PC-3 (cell line): Measurements from ENCODE around the gene INSL6. TPM values are rescaled to one million over a fixed set of nuclear protein-coding genes. Genes with fewer than 3 reads are reported as not detected.

Source experiments
- ATAC-seq: fragments of 200-7000 bp; cut with Tn5 transposase; 2 replicates; pipeline ENCODE4 v1.9.1; 2020; ENCODE audit warnings: mild to moderate bottlenecking, moderate library complexity
- BruUV-seq: library from RNA; stranded (reverse); fragments of 400-500 nt; replicated peaks from 2 replicates; lab custom pipeline; 2021; lab: Mats Ljungman, UMichigan
- CTCF ChIA-PET: fragments of 300-600 bp; sonication (Branson Sonifier 250); formaldehyde crosslinking; loops from one replicate; lab custom pipeline; 2022; ENCODE audit warnings: antibody characterized with exemption; lab: Charles Lee
- POLR2A ChIA-PET: fragments of 300-600 bp; sonication (Branson Sonifier 250); formaldehyde crosslinking; loops from one replicate; lab custom pipeline; 2022; ENCODE audit warnings: antibody characterized with exemption; ENCODE audit not compliant: unreplicated experiment; lab: Charles Lee
- DNase-seq: peaks from one replicate; pipeline ENCODE4 v3.0.0-alpha.2; 2015
- H2AFZ ChIP-seq: fragments of 300-600 bp; sonication (generic); 2 replicates; pipeline ENCODE4 v1.6.0; 2016; ENCODE audit warnings: antibody characterized with exemption, low read length
- H3F3A ChIP-seq: fragments of 300-600 bp; sonication (generic); one replicate; pipeline ENCODE4 v1.6.0; 2017; ENCODE audit warnings: antibody characterized with exemption, low read length, control low read depth, mild to moderate bottlenecking; ENCODE audit not compliant: unreplicated experiment
- H3K27ac ChIP-seq: fragments of 300-600 bp; sonication (generic); 2 replicates; pipeline ENCODE4 v1.5.1; 2016; ENCODE audit warnings: mild to moderate bottlenecking, low read length
- H3K27me3 ChIP-seq: fragments of 300-600 bp; sonication (generic); 2 replicates; pipeline ENCODE4 v1.6.1; 2016; ENCODE audit warnings: low read length, mixed read lengths
- H3K36me3 ChIP-seq: fragments of 300-600 bp; sonication (generic); 2 replicates; pipeline ENCODE4 v1.6.1; 2016; ENCODE audit warnings: low read depth, mixed run types, low read length, mixed read lengths
- H3K4me1 ChIP-seq: fragments of 300-600 bp; sonication (generic); 2 replicates; pipeline ENCODE4 v1.5.1; 2016; ENCODE audit warnings: low read length; ENCODE audit not compliant: insufficient read depth
- H3K4me2 ChIP-seq: fragments of 300-600 bp; sonication (generic); 2 replicates; pipeline ENCODE4 v1.6.0; 2016; ENCODE audit warnings: low read length
- H3K4me3 ChIP-seq: fragments of 300-600 bp; sonication (generic); 2 replicates; pipeline ENCODE4 v1.5.1; 2016; ENCODE audit warnings: mild to moderate bottlenecking, low read length, mixed read lengths
- H3K79me2 ChIP-seq: fragments of 300-600 bp; sonication (generic); 2 replicates; pipeline ENCODE4 v1.6.1; 2017; ENCODE audit warnings: low read length, mixed read lengths
- H3K9ac ChIP-seq: fragments of 300-600 bp; sonication (generic); 2 replicates; pipeline ENCODE4 v1.6.0; 2016; ENCODE audit warnings: mild to moderate bottlenecking, low read length
- H3K9me2 ChIP-seq: fragments of 300-600 bp; sonication (generic); replicated peaks from 2 replicates; pipeline ENCODE4 v1.6.1; 2016; ENCODE audit warnings: mixed run types, low read length, mixed read lengths
- H3K9me3 ChIP-seq: fragments of 300-600 bp; sonication (generic); 2 replicates; pipeline ENCODE4 v1.6.1; 2016; ENCODE audit warnings: low read length, mixed read lengths
- H4K20me1 ChIP-seq: fragments of 300-600 bp; sonication (generic); 2 replicates; pipeline ENCODE4 v1.6.1; 2016; ENCODE audit warnings: low read length, mixed read lengths
- CTCF ChIP-seq: fragments of 300-600 bp; sonication (generic); conservative IDR thresholded peaks from 2 replicates; pipeline ENCODE4 v1.5.1; 2017; ENCODE audit warnings: antibody characterized with exemption, low read depth, mild to moderate bottlenecking, low read length
- EZH2 ChIP-seq: fragments of 300-600 bp; sonication (generic); IDR thresholded peaks from one replicate; pipeline ENCODE4 v1.6.1; 2017; ENCODE audit warnings: antibody characterized with exemption, mild to moderate bottlenecking, low read length; ENCODE audit not compliant: unreplicated experiment
- EZH2phosphoT487 ChIP-seq: fragments of 300-600 bp; sonication (generic); IDR thresholded peaks from 2 replicates; pipeline ENCODE4 v1.6.1; 2018; ENCODE audit warnings: mild to moderate bottlenecking, antibody characterized with exemption, low read length, borderline replicate concordance
- intact Hi-C: fragments of 100-400 bp; cut with micrococcal nuclease; formaldehyde crosslinking; loops from 2 replicates; pipeline ENCODE4 v1.9.0; 2023
- total RNA-seq: library from RNA; depleted of rRNA; stranded (reverse); fragments of >200 nt; gene quantifications from 2 replicates; pipeline ENCODE4 v1.2.3, GENCODE V29; 2014

INSL6 gene
- total RNA-seq, 1 experiment from 2014 or later: not detected

- Histone ChIP-seq H2AFZ (no peak overlapping the region), H3K9me3 (no peaks in the 10 kb centered on the region), H3K79me2 (no peaks in the 10 kb centered on the region), H3F3A (no peaks in the 10 kb centered on the region), H3K36me3 (no peaks in the 10 kb centered on the region), H3K4me1 (no peaks in the 10 kb centered on the region), H3K4me3 (no peak overlapping the region), H3K27me3 (no peaks in the 10 kb centered on the region), H3K9me2 (no peaks in the 10 kb centered on the region), H4K20me1 (no peaks in the 10 kb centered on the region), H3K4me2 (no peak overlapping the region), H3K27ac (no peak overlapping the region), H3K9ac (no peak overlapping the region)
- intact Hi-C loops: no loop called here
- ATAC-seq (no peak), DNase-seq (no peak)
- BruUV-seq: no TSS peak
- POLR2A ChIA-PET: no interaction called here
- CTCF ChIA-PET: no interaction called here
- TF ChIP-seq CTCF (no peak), EZH2phosphoT487 (no peak), EZH2 (no peak)
These were observed 7.2 kb downstream of the INSL6 start for GRCh38 chr9:5178126-5178805.

GRCh38 chr9:5146241-5146640 is 39.2 kb downstream of the INSL6 start:
- ATAC-seq: no peak
- no peaks in the 10 kb centered on the region for H3K4me1 ChIP-seq
- POLR2A ChIA-PET: no interaction called here

More at GRCh38 chr9:5146241-5146640, 39.2 kb downstream of the INSL6 start:
- H3K36me3 ChIP-seq: no peaks in the 10 kb centered on the region
- no peak overlapping the region for H3K27ac ChIP-seq
- H3K4me2 ChIP-seq: no peak overlapping the region
- H3K27me3 ChIP-seq: no peaks in the 10 kb centered on the region
- H3K79me2 ChIP-seq: no peaks in the 10 kb centered on the region
- no peak overlapping the region for H3K9ac ChIP-seq
- intact Hi-C loops: no loop called here
- no peaks in the 10 kb centered on the region for H3F3A ChIP-seq
- CTCF ChIA-PET: no interaction called here
- H4K20me1 ChIP-seq: no peaks in the 10 kb centered on the region
- no peak overlapping the region for H3K4me3 ChIP-seq
- no TSS peak for BruUV-seq
- TF ChIP-seq CTCF (no peak), EZH2phosphoT487 (no peak), EZH2 (no peak)
- no peaks in the 10 kb centered on the region for H3K9me3 ChIP-seq
- no peaks in the 10 kb centered on the region for H3K9me2 ChIP-seq
- DNase-seq: no peak
- H2AFZ ChIP-seq: no peak overlapping the region
